HepG2 (cell line): ENCODE data around the gene SLC36A2. TPM values are rescaled to one million over a fixed set of nuclear protein-coding genes. Genes with fewer than 3 reads are reported as not detected.

ENCODE experiments used
- ATAC-seq: fragments of 200-7000 bp; cut with Tn5 transposase; 3 replicates; pipeline ENCODE4 v1.9.1; 2020; ENCODE audit warnings: mild to moderate bottlenecking, moderate library complexity
- BruUV-seq: library from RNA; stranded (reverse); fragments of 400-500 nt; replicated peaks from 2 replicates; lab custom pipeline; 2021; lab: Mats Ljungman, UMichigan
- CTCF ChIA-PET: fragments of 300-600 bp; formaldehyde crosslinking; extraction: SDS; loops from one replicate; lab custom pipeline; 2021; ENCODE audit warnings: low total read pairs, inconsistent platforms, low intra/inter-chr PET ratio; lab: Yijun Ruan, JAX
- POLR2A ChIA-PET: fragments of 350-600 bp; sonication (Branson Sonifier 250); formaldehyde crosslinking; loops from one replicate; lab custom pipeline; 2020; ENCODE audit warnings: antibody characterized with exemption, inconsistent platforms; lab: Yijun Ruan, JAX
- DNase-seq: peaks from one replicate; pipeline ENCODE4 v3.0.0-alpha.2; 2015; ENCODE audit warnings: low spot score
- FAIRE-seq: peaks from 3 replicates; lab custom pipeline; 2011; peaks lifted over from hg19 to GRCh38; lab: Jason Lieb, UNC
- H2AFZ ChIP-seq: one replicate; pipeline ENCODE4 v1.6.1; 2011; ENCODE audit warnings: low read length, inconsistent platforms
- H3K27ac ChIP-seq: fragments of 300-600 bp; 3 replicates; pipeline ENCODE4 v1.8.0; 2011; ENCODE audit warnings: mixed run types, mild to moderate bottlenecking, mixed read lengths, low read length, inconsistent platforms; ENCODE audit not compliant: insufficient read depth; ENCODE audit errors: extremely low read length
- H3K27me3 ChIP-seq, 2 experiments: fragments of 200-600 bp in 1 of 2; 2 replicates in 1 of 2; 3 replicates in 1 of 2; pipeline versions ENCODE4 v1.6.0 to v1.8.0; 2011; ENCODE audit warnings: low read length in 2 of 2, mild to moderate bottlenecking in 2 of 2, moderate library complexity in 2 of 2, inconsistent platforms in 1 of 2; ENCODE audit not compliant: insufficient read depth in 2 of 2, control insufficient read depth in 1 of 2
- H3K36me3 ChIP-seq, 2 experiments: fragments of 200-600 bp in 1 of 2; replicated peaks in 1 of 2; 2 replicates in 1 of 2; 3 replicates in 1 of 2; pipeline versions ENCODE4 v1.5.1 to v1.8.0; 2011; ENCODE audit warnings: low read length in 2 of 2, inconsistent platforms in 1 of 2; ENCODE audit not compliant: insufficient read depth in 2 of 2, control insufficient read depth in 1 of 2
- H3K4me1 ChIP-seq: 2 replicates; pipeline ENCODE4 v1.5.1; 2012; ENCODE audit warnings: low read length, inconsistent platforms; ENCODE audit not compliant: insufficient read depth
- H3K4me2 ChIP-seq: 2 replicates; pipeline ENCODE4 v1.6.0; 2011; ENCODE audit warnings: low read depth, low read length, inconsistent platforms
- H3K4me3 ChIP-seq, 3 experiments: fragments of 200-600 bp in 1 of 3; sonication (generic), shearing (Covaris generic) in 1 of 3; replicated peaks in 1 of 3; 2 replicates each; pipeline ENCODE4 v1.5.1; 2011 to 2016; ENCODE audit warnings: low read length in 3 of 3, inconsistent platforms in 2 of 3, low read depth in 2 of 3, mild to moderate bottlenecking in 2 of 3, control low read depth in 1 of 3, mixed read lengths in 1 of 3; ENCODE audit not compliant: insufficient read depth in 1 of 3
- H3K79me2 ChIP-seq: one replicate; pipeline ENCODE4 v1.6.1; 2011; ENCODE audit warnings: low read length, inconsistent platforms; ENCODE audit not compliant: insufficient read depth
- H3K9ac ChIP-seq: 2 replicates; pipeline ENCODE4 v1.6.0; 2011; ENCODE audit warnings: mild to moderate bottlenecking, low read depth, low read length, inconsistent platforms; ENCODE audit not compliant: insufficient read depth
- H3K9me3 ChIP-seq: 2 replicates; pipeline ENCODE4 v1.5.1; 2012; ENCODE audit warnings: mild to moderate bottlenecking, low read length
- H4K20me1 ChIP-seq: 2 replicates; pipeline ENCODE4 v1.6.0; 2011; ENCODE audit warnings: inconsistent platforms, mild to moderate bottlenecking, low read length, moderate library complexity; ENCODE audit not compliant: insufficient read depth
- CTCF ChIP-seq: sonication (generic); formaldehyde crosslinking; IDR thresholded peaks from 2 replicates; pipeline ENCODE4 v1.5.0; 2020; ENCODE audit warnings: mild to moderate bottlenecking, missing genetic modification reagents, moderate library complexity
- FOXO4 ChIP-seq: sonication (generic); formaldehyde crosslinking; conservative IDR thresholded peaks from 2 replicates; pipeline ENCODE4 v1.8.1; 2023; ENCODE audit warnings: missing genetic modification reagents
- ZBTB40 ChIP-seq, 2 experiments: fragments of 450-650 bp in 1 of 2; sonication (generic) in 1 of 2; formaldehyde crosslinking in 1 of 2; IDR thresholded peaks; 2 replicates each; pipeline versions ENCODE4 v1.6.1 to v1.8.0; 2016 to 2022; ENCODE audit warnings: antibody characterized with exemption in 1 of 2, mild to moderate bottlenecking in 1 of 2, missing genetic modification reagents in 1 of 2
- ZNF841 ChIP-seq: sonication (generic); formaldehyde crosslinking; IDR thresholded peaks from 2 replicates; pipeline ENCODE4 v1.8.1; 2023; ENCODE audit warnings: missing genetic modification reagents, borderline replicate concordance
- WGBS: methylation state at CpG from one replicate; pipeline ENCODE4 v1.1.6; 2017; ENCODE audit warnings: low lambda C conversion rate; 5-methylcytosine and 5-hydroxymethylcytosine counted together
- in situ Hi-C: cut with HindIII; loops from 2 replicates; pipeline ENCODE4 v1.10.0; 2017; ENCODE audit warnings: low pct_unique_long_range_greater_than_20kb; ENCODE audit not compliant: extremely low pct_ligation_motif_present
- intact Hi-C: fragments of 100-400 bp; cut with micrococcal nuclease; formaldehyde crosslinking; loops from one replicate; pipeline ENCODE4 v1.10.0; 2022; ENCODE audit not compliant: unreplicated experiment
- polyA plus RNA-seq, 8 experiments: library from polyadenylated mRNA; depleted of rRNA in 3 of 8; stranded (reverse) in 7 of 8; unstranded in 1 of 8; fragments of >200 nt; fragmentation: Illumina TruSeq in 4 of 8; extraction: Trizol in 4 of 8; gene quantifications; 2 replicates each; pipeline versions ENCODE4 v1.2.1 to v1.2.3, GENCODE V29; 2011 to 2016; ENCODE audit warnings: low read depth in 4 of 8, missing spikeins in 1 of 8, mixed read lengths in 1 of 8; ENCODE audit not compliant: insufficient read depth in 1 of 8
- total RNA-seq, 5 experiments: library from RNA; depleted of rRNA; stranded (reverse); fragments of >200 nt; fragmentation: Illumina TruSeq; extraction: Trizol; gene quantifications; 2 replicates each; pipeline ENCODE4 v1.2.3, GENCODE V29; 2016; ENCODE audit warnings: low read depth in 1 of 5

SLC36A2 gene
- total and polyA plus RNA-seq, 2 of the 13 experiments (the other 11 are each of a cell fraction or from before 2014, with no cell fraction given), result 0.03 TPM; not detected in 1

- no peak for ATAC-seq
- Histone ChIP-seq H3K79me2 (no peaks in the 10 kb centered on the region), H3K27me3 (peaks cover 8 to 53% of the 10 kb centered on the region in 2 experiments; a peak in 4 of 5 replicates), H4K20me1 (no peaks in the 10 kb centered on the region), H3K9ac (no peak overlapping the region), H3K4me1 (no peaks in the 10 kb centered on the region), H3K27ac (no peak overlapping the region), H3K4me3 (no peak overlapping the region), H3K9me3 (no peaks in the 10 kb centered on the region), H2AFZ (no peak overlapping the region), H3K36me3 (no peaks in the 10 kb centered on the region), H3K4me2 (no peak overlapping the region)
- intact Hi-C loops (no loop called here), in situ Hi-C loops (no loop called here)
- no peak for TF ChIP-seq FOXO4 (CRISPR knock-in tag)
- no peak for TF ChIP-seq ZNF841 (CRISPR knock-in tag)
- TF ChIP-seq ZBTB40 (IDR thresholded peaks at IDR 0.05), result no peak
- no peak for TF ChIP-seq ZBTB40 (CRISPR knock-in tag; IDR thresholded peaks at IDR 0.05)
- no peak for TF ChIP-seq CTCF (CRISPR knock-in tag)
- WGBS, result 54% methylated on average over 6 of the region's 7 CpGs
- ChIA-PET CTCF (no interaction called here), POLR2A (no interaction called here)
- no peak for FAIRE-seq
- BruUV-seq, result no TSS peak
- no peak for DNase-seq
Measured at GRCh38 chr5:151344088-151344487, 3.3 kb downstream of the SLC36A2 start.
